ENCODE measurements around the gene KLHL29. TPM values are rescaled to one million over a fixed set of nuclear protein-coding genes. Genes with fewer than 3 reads are reported as not detected.

KLHL29 gene
- total and polyA plus RNA-seq, 2 of the 13 experiments (the other 11 are each of a cell fraction or from before 2014, with no cell fraction given): 0.01 TPM; not detected in 1

DNA sequence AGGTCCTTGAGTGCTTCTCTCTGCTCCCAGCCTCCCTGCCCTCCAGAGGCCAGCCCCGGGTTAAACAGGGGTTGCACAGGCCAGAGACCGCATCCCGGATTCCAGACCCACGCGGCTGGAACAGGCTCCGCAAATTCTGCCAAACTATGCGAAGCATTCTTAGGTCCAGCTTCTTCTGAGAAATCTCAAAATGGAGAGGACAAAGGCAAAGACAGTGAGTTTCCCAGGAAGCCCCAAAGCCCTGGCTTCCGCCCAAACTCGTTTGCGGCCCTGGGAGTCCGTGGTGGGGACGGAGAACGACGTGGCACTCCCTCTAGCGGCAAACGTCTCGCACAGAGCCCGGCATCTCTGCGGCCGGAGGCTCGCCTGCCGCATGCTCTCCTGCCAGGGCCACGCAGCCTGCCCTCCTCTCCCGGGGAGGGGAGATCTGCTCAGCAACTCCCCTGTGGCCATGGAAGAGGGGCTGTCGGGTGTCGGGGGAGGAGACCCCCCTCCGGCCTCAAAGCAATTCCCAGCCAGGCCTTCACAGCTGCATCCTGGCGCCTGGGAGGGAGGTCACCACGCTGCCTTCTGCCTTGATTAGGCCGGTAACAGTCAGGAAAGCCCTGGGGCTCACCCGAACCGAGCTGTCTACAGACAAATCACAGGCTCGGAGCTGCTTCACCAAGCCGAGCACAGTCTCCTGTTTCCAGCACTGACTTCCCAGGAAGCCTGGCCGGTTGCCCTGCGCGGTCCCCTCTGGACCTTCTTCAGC, 33.4 kb upstream of the KLHL29 start:
- in situ Hi-C loops (cut with HindIII; ENCODE audit: extremely low pct_ligation_motif_present, low pct_unique_long_range_greater_than_20kb) (no loop called here), intact Hi-C loops (cut with micrococcal nuclease; ENCODE audit: unreplicated experiment) (loop anchor here (5.0 kb wide), 2 partner anchors 154 to 549 kb away; no protein-coding TSS in a partner anchor)
- Histone ChIP-seq H3K27me3 (ENCODE audit: control insufficient read depth in 1 of 2, insufficient read depth in 2 of 2, low read length in 2 of 2) (peaks cover 0 to 8% of the 10 kb centered on the region in 2 experiments; a peak in 2 of 5 replicates), H3K36me3 (replicated peaks in 1 of 2; ENCODE audit: control insufficient read depth in 1 of 2, insufficient read depth in 2 of 2, low read length in 2 of 2) (no peaks in the 10 kb centered on the region), H3K4me2 (ENCODE audit: low read depth, low read length) (no peak overlapping the region), H3K9me3 (ENCODE audit: low read length) (no peaks in the 10 kb centered on the region), H3K27ac (ENCODE audit: extremely low read length, insufficient read depth, low read length) (no peak overlapping the region), H3K4me1 (ENCODE audit: insufficient read depth, low read length) (no peaks in the 10 kb centered on the region), H3K9ac (ENCODE audit: insufficient read depth, low read depth, low read length) (no peak overlapping the region), H2AFZ (ENCODE audit: low read length) (no peak overlapping the region), H3K79me2 (ENCODE audit: insufficient read depth, low read length) (no peaks in the 10 kb centered on the region), H4K20me1 (ENCODE audit: insufficient read depth, low read length) (no peaks in the 10 kb centered on the region), H3K4me3 (replicated peaks in 1 of 3; ENCODE audit: insufficient read depth in 1 of 3, low read depth in 2 of 3, low read length in 3 of 3) (no peak overlapping the region)
- peak; percentile 37 for DNase-seq (ENCODE audit: low spot score)
- peak; percentile 99 for ATAC-seq
- FAIRE-seq: peak; percentile 85
- ChIA-PET CTCF (ENCODE audit: low intra/inter-chr PET ratio, low total read pairs) (no interaction called here), POLR2A (no interaction called here)
- 70% methylated on average over 10 of the region's 37 CpGs for WGBS (ENCODE audit: low lambda C conversion rate)
- no TSS peak for BruUV-seq (replicated peaks)
- TF ChIP-seq ZNF564 (CRISPR knock-in tag; IDR thresholded peaks at IDR 0.05) (no peak), ZFY (CRISPR knock-in tag; IDR thresholded peaks at IDR 0.05) (peak; percentile 39; the same call in 1 of the 2 replicates), ZBTB7A (CRISPR knock-in tag; IDR thresholded peaks at IDR 0.05) (peak; percentile 38; the same call in 1 of the 2 replicates), CREM (IDR thresholded peaks at IDR 0.05) (no peak), CREM (CRISPR knock-in tag; IDR thresholded peaks at IDR 0.05) (no peak), ELF3 (CRISPR knock-in tag; IDR thresholded peaks at IDR 0.05) (0 out of 2 replicates have a peak, but pooled peaks have one; percentile 41), ZNF235 (CRISPR knock-in tag; IDR thresholded peaks at IDR 0.05; ENCODE audit: borderline replicate concordance) (no peak), ZNF34 (CRISPR knock-in tag; IDR thresholded peaks at IDR 0.05; ENCODE audit: borderline replicate concordance) (no peak), ZNF496 (CRISPR knock-in tag; IDR thresholded peaks at IDR 0.05; ENCODE audit: insufficient replicate concordance) (no peak), ZNF10 (CRISPR knock-in tag; IDR thresholded peaks at IDR 0.05; ENCODE audit: borderline replicate concordance, low read depth) (no peak), HOXA7 (CRISPR knock-in tag; IDR thresholded peaks at IDR 0.05) (no peak), ZNF160 (CRISPR knock-in tag; IDR thresholded peaks at IDR 0.05) (no peak), SALL1 (CRISPR knock-in tag; IDR thresholded peaks at IDR 0.05) (peak; percentile 61), IRX3 (CRISPR knock-in tag; IDR thresholded peaks at IDR 0.05; ENCODE audit: borderline replicate concordance, low read depth) (0 out of 2 replicates have a peak, but pooled peaks have one; percentile 62), MEF2D (CRISPR knock-in tag; IDR thresholded peaks at IDR 0.05) (no peak), GABPB1 (CRISPR knock-in tag; IDR thresholded peaks at IDR 0.05) (peak; percentile 75), PTBP1 (IDR thresholded peaks at IDR 0.05; ENCODE audit: low read depth, low read length, poor library complexity, severe bottlenecking) (peak; percentile 36), HMG20A (CRISPR knock-in tag; IDR thresholded peaks at IDR 0.05; ENCODE audit: borderline replicate concordance) (no peak), ZNF556 (CRISPR knock-in tag; IDR thresholded peaks at IDR 0.05; ENCODE audit: borderline replicate concordance) (0 out of 2 replicates have a peak, but pooled peaks have one; percentile 39), ZMYM4 (CRISPR knock-in tag; IDR thresholded peaks at IDR 0.05) (peak; percentile 37; the same call in 1 of the 2 replicates)
- TF ChIP-seq, protein P1, sequence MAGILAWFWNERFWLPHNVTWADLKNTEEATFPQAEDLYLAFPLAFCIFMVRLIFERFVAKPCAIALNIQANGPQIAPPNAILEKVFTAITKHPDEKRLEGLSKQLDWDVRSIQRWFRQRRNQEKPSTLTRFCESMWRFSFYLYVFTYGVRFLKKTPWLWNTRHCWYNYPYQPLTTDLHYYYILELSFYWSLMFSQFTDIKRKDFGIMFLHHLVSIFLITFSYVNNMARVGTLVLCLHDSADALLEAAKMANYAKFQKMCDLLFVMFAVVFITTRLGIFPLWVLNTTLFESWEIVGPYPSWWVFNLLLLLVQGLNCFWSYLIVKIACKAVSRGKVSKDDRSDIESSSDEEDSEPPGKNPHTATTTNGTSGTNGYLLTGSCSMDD (CRISPR knock-in tag; IDR thresholded peaks at IDR 0.05): no peak
- TF ChIP-seq, protein P2, sequence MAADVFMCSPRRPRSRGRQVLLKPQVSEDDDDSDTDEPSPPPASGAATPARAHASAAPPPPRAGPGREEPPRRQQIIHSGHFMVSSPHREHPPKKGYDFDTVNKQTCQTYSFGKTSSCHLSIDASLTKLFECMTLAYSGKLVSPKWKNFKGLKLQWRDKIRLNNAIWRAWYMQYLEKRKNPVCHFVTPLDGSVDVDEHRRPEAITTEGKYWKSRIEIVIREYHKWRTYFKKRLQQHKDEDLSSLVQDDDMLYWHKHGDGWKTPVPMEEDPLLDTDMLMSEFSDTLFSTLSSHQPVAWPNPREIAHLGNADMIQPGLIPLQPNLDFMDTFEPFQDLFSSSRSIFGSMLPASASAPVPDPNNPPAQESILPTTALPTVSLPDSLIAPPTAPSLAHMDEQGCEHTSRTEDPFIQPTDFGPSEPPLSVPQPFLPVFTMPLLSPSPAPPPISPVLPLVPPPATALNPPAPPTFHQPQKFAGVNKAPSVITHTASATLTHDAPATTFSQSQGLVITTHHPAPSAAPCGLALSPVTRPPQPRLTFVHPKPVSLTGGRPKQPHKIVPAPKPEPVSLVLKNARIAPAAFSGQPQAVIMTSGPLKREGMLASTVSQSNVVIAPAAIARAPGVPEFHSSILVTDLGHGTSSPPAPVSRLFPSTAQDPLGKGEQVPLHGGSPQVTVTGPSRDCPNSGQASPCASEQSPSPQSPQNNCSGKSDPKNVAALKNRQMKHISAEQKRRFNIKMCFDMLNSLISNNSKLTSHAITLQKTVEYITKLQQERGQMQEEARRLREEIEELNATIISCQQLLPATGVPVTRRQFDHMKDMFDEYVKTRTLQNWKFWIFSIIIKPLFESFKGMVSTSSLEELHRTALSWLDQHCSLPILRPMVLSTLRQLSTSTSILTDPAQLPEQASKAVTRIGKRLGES (CRISPR knock-in tag; IDR thresholded peaks at IDR 0.05; ENCODE audit: borderline replicate concordance): no peak

Data from HepG2 (cell line).